Immature natural killer cell (primary cell): Measurements from ENCODE around the gene APLN. TPM values are rescaled to one million over a fixed set of nuclear protein-coding genes. Genes with fewer than 3 reads are reported as not detected.

Experiments
- DNase-seq, 3 donors: peaks; one replicate each; pipeline ENCODE4 v3.0.0; 2022; ENCODE audit warnings: mixed read lengths in 1 of 3
- H3K27ac Mint-ChIP-seq, 6 donors: one replicate each; pipeline ENCODE4 v1.8.0; 2020; ENCODE audit warnings: mixed read lengths in 6 of 6, mild to moderate bottlenecking in 5 of 6, inconsistent platforms in 4 of 6, moderate library complexity in 3 of 6
- H3K27me3 Mint-ChIP-seq, 3 donors: one replicate each; pipeline ENCODE4 v1.8.0; 2020 to 2021; ENCODE audit warnings: low read depth in 3 of 3, mild to moderate bottlenecking in 3 of 3, mixed read lengths in 3 of 3, moderate library complexity in 3 of 3, inconsistent platforms in 1 of 3
- H3K36me3 Mint-ChIP-seq, 3 donors: one replicate each; pipeline ENCODE4 v1.8.0; 2020; ENCODE audit warnings: mixed read lengths in 3 of 3, inconsistent platforms in 2 of 3, mild to moderate bottlenecking in 2 of 3
- H3K4me1 Mint-ChIP-seq, 2 donors: one replicate each; pipeline ENCODE4 v1.8.0; 2020; ENCODE audit warnings: inconsistent platforms in 2 of 2, mild to moderate bottlenecking in 2 of 2, mixed read lengths in 2 of 2, moderate library complexity in 1 of 2
- H3K4me3 Mint-ChIP-seq, 5 donors: one replicate each; pipeline ENCODE4 v1.8.0; 2020; ENCODE audit warnings: mild to moderate bottlenecking in 5 of 5, mixed read lengths in 5 of 5, inconsistent platforms in 3 of 5, moderate library complexity in 3 of 5
- H3K9me3 Mint-ChIP-seq, 6 donors: one replicate each; pipeline ENCODE4 v1.8.0; 2020; ENCODE audit warnings: mild to moderate bottlenecking in 6 of 6, mixed read lengths in 6 of 6, inconsistent platforms in 4 of 6, moderate library complexity in 3 of 6
- polyA plus RNA-seq, 3 donors: library from polyadenylated mRNA; unstranded; fragments of 300-500 nt; fragmentation: Illumina TruSeq; gene quantifications; one replicate each; pipeline ENCODE4 v1.2.3, GENCODE V29; 2021

Gene APLN
- polyA plus RNA-seq, 3 donors from 2014 or later = not detected

DNA sequence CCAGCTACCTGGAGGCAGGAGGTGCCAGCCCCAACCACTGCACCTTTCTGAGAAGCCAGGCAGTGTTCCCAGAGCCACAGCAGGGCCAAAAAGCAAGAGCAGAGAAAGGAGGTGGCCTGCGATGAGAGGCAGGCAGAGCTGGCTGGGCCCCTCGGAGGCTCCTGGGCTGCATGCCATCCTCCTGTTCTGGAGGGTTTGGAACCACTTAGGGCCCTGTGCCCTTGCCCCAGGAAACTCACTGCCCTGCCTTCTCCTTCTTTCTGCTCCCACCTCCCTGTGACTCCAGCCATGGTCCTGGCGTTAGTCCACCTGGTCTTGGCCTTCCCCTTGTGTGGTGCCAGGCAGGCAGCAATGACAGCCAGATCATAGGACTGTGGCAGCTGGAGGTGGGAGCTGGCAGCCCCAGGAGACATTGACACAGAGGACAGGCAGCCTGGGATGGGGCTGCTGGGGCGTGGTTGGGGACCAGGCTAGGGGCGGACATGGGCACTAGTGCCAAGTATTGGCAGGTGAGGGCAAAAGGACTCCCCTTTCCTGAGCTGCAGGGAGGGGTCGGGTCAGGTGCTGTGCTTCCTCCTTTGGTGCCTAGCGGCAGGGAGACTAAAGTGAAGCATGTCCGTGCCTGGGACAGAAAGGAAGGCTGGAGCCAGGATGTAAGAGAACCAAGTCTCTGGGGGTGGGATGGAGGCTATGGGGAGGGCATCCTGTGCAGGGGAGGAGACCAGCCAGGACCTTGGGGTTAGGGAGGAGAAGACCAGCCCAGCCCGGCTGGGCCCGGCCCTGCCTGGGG is 1.4 kb downstream of the APLN start:
- Mint-ChIP-seq H3K36me3 (no peaks in the 10 kb centered on the region), H3K27me3 (peaks cover 7 to 14% (median 9%) of the 10 kb centered on the region in 3 donors), H3K4me1 (peaks cover 0 to 5% of the 10 kb centered on the region in 2 donors), H3K9me3 (no peaks in the 10 kb centered on the region), H3K4me3 (peak overlapping the region in 4 of 5 donors; percentile 53 to 62 (median 54)), H3K27ac (no peak overlapping the region)
- DNase-seq = no peak

DNA sequence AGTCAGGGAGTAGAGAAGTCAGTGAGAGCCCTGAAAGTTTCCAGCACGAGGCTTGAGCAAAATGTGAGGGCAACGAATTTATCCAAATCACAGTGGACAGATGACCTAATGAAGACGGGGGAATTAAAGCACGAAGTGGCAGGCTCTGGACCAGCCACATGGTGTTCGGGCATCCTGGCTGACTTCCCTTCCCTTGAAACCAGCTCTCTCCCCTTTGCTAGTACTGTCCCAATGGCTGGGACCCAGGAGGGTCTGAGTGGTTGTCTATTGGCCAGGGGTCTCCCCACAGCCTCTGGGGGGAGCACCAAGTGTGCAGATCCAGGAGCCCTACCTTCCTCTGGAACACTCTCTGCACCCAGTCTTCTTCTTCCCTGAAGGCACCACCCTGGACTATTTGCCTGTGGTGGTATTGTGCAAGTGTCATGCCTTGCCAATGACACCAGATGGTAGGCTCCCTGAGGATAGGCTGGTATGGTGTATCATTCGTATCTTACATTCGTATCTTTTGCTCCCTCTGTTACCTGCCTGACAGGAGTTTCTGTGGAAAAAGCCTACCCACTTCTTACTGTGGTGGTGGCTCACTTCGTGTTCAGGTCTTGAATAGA is 2.1 kb downstream of the APLN start:
- Mint-ChIP-seq H3K4me3 (peak overlapping the region in 2 of 5 donors; percentile 34 to 54), H3K36me3 (no peaks in the 10 kb centered on the region)

DNA sequence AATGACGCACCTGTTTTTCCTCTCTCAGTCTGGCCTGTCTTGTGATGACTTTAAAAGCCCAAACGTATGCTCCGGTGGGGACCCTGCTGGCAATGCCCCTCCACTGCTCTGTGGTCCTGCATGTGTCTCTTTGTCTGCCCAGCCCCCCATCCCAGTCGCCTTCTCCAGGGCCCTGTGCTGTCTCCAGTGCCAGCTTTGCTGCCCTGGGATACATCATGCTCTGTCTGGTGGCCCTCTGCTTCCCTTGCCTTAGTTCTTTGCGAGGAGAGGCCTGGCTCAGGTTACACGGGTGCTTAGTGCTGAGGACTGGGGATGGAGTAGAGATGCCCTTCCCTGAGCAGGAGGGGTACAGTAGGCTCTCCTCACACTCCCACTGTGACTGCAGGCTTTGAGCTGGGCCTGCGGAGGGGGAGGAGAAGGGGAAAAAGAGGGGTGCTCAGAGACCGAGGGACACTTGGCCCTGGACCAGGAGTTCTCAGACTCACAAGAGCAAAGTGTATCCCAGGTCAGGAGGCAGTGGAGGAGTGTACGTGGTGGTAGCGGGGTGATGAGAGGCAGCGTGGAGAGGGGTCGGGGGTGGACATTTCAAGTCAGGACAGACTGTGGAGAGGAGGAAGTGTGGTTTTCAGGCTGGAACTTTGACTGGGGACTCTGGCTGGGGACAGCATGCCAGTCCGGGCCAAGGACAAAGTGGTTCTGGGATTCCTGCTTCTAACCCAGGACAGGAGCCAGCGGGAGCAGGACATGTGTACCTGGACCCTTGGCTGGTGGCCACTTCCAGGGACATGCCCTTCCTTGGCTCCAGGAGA is 2.8 kb downstream of the APLN start:
- H3K9me3 Mint-ChIP-seq = no peaks in the 10 kb centered on the region
- no peak overlapping the region for H3K27ac Mint-ChIP-seq
- H3K36me3 Mint-ChIP-seq = no peaks in the 10 kb centered on the region
- H3K4me1 Mint-ChIP-seq = peaks cover 0 to 5% of the 10 kb centered on the region in 2 donors
- H3K27me3 Mint-ChIP-seq = peaks cover 10 to 14% (median 14%) of the 10 kb centered on the region in 3 donors
- no peak overlapping the region for H3K4me3 Mint-ChIP-seq
- DNase-seq = no peak

More for the DNA sequence above, 2.1 kb downstream of the APLN start:
- Mint-ChIP-seq H3K27ac (no peak overlapping the region), H3K27me3 (peaks cover 9 to 14% (median 10%) of the 10 kb centered on the region in 3 donors), H3K4me1 (peaks cover 0 to 5% of the 10 kb centered on the region in 2 donors), H3K9me3 (no peaks in the 10 kb centered on the region)
- DNase-seq = no peak

DNA sequence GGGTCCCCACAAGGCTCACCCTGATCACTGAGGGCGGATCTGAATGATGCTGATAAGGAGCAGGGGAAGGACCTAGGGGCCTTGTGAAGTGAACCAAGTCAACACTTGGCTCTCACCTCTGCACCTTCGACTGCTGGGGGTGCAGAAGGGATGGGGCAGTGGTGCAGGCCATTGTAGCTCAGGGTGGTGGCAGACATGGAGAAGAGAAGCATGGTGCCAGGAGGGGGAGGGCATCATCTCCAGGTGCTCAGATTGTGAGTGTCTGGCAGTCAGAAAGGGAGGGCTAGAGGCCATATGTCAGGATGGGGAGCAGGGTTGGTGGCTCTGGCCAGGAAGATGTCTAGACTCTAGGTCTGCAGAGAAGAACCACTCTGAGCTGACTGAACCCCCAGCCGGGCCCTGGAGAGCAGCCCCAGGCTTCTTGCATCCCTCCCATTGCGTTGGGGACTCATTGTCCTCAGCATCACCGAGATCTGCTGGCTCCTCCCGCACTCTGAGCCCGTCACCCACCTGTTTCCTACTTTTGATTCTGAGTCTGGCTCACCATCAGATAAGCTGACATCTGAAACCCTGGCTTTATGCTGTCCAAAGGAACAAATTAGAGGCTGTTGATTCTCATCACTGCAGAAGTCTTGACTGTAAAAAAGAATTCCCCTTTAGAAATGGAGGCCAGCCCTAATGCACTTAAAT is 3.8 kb downstream of the APLN start:
- H3K36me3 Mint-ChIP-seq = no peaks in the 10 kb centered on the region
- H3K9me3 Mint-ChIP-seq = no peaks in the 10 kb centered on the region
- no peak for DNase-seq
- no peak overlapping the region for H3K4me3 Mint-ChIP-seq
- no peak overlapping the region for H3K27ac Mint-ChIP-seq
- H3K4me1 Mint-ChIP-seq = peaks cover 0 to 5% of the 10 kb centered on the region in 2 donors
- H3K27me3 Mint-ChIP-seq = peaks cover 10 to 14% (median 14%) of the 10 kb centered on the region in 3 donors

DNA sequence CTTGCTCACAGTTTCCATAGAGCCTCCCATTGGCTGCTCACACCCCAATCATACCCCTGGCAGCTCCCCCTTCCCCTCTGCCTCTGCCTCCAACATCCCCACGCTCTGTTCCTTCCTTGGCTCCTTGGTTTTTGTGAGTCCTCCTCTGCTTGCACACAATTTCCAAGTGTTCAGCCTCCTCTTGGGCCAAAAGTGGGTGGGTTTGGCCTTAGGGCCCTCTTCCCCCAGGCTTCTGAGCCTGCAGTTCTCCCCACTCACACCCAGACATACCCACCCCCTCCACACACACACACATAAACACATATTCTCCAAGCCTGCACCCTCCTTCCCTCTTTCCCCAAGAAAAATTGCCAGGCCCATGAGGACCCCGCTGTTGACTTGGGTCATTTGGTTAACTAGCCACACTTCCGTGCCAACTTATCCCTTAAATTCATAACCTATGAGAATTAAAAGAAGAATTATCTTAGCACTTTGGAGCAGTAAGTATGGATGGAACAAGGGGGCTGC is 4.5 kb downstream of the APLN start:
- Mint-ChIP-seq H3K27me3 (peaks cover 9 to 11% (median 10%) of the 10 kb centered on the region in 3 donors), H3K36me3 (no peaks in the 10 kb centered on the region), H3K4me1 (peaks cover 0 to 3% of the 10 kb centered on the region in 2 donors), H3K9me3 (no peaks in the 10 kb centered on the region), H3K27ac (peak overlapping the region in 1 of 6 donors; percentile 13), H3K4me3 (no peak overlapping the region)
- no peak for DNase-seq

DNA sequence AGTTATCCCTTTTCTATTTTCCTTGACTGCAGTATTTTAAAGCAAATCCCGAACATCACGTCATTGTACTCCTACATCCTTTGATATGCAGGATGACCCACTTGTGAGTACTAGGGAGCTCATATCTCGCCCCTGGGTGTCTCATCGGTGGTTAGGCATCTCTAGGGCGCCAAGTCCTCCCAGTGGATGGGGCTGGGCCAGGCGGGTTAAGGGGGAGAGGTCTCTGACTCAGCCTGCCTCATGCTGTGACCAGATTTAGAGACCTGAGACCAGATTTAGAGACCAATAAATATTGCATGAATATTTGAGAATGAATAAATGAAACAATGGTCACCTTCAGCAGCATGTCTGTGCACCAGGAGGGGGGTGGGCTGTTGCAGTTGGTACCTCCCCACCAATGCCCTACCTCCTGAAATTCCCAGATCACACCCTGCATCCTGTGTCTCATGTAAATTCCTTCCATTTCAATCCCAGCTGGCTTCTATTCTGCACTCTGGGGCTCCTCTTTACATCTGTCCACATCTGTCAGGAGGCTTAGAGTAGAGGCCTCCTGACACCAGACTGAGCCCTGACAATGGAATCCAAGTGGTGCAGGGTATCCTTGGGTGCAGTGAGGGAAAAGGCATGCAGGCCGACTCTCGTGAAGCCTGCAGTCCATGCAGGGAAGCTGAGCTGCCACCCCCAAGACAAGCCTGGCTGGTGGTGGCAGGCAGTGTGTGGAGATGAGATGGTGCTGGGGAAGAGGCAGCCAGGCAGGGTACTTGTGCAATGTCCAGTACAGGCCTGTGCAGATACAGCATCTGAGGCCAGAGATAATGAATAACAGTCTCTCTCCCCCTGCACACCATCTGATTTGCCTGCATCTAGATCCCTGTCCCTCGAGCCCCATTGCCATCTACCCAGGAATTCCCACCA is 5.2 kb downstream of the APLN start:
- H3K27me3 Mint-ChIP-seq = peaks cover 10 to 13% (median 12%) of the 10 kb centered on the region in 3 donors
- no peak for DNase-seq
- no peaks in the 10 kb centered on the region for H3K9me3 Mint-ChIP-seq
- H3K36me3 Mint-ChIP-seq = no peaks in the 10 kb centered on the region
- H3K27ac Mint-ChIP-seq = no peak overlapping the region
- no peak overlapping the region for H3K4me3 Mint-ChIP-seq
- H3K4me1 Mint-ChIP-seq = peaks cover 0 to 3% of the 10 kb centered on the region in 2 donors

DNA sequence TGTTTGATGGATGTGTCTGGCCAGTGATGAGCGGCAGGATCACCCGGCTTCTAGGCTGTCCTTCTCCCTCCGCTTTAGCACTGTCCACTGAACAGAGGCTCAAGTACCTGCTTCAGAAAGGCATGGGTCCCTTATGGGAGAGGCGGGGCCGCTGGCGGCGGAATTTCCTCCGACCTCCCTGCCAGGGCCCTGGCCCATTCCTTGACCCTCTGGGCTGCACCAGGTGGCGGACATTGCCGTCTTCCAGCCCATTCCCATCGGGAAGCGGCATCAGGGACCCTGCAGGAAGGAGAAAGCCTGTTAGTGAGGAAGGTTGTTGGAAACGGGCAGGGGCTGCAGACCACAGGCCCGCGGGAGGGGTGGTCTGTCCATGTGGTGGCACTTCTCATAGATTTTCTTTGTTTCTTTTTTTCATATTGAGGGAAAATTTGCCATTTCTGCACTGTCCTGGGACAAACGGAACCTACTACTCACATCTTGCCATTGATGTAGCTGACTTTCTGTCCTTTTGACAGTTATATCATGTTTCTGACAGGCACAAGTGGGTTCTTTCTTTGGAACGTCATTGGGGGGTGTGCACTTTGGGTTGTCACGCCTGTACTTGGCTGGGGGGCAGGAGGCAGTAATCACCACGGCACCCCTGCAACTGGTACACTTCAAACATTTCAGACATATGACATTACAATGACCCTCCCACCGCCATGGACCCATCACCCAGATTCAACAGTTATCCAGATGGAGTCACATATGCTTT is 6.1 kb downstream of the APLN start:
- Mint-ChIP-seq H3K9me3 (no peaks in the 10 kb centered on the region), H3K27ac (no peak overlapping the region), H3K36me3 (no peaks in the 10 kb centered on the region), H3K4me1 (peaks cover 0 to 3% of the 10 kb centered on the region in 2 donors), H3K4me3 (no peak overlapping the region), H3K27me3 (peaks cover 10 to 13% (median 12%) of the 10 kb centered on the region in 3 donors)
- no peak for DNase-seq

DNA sequence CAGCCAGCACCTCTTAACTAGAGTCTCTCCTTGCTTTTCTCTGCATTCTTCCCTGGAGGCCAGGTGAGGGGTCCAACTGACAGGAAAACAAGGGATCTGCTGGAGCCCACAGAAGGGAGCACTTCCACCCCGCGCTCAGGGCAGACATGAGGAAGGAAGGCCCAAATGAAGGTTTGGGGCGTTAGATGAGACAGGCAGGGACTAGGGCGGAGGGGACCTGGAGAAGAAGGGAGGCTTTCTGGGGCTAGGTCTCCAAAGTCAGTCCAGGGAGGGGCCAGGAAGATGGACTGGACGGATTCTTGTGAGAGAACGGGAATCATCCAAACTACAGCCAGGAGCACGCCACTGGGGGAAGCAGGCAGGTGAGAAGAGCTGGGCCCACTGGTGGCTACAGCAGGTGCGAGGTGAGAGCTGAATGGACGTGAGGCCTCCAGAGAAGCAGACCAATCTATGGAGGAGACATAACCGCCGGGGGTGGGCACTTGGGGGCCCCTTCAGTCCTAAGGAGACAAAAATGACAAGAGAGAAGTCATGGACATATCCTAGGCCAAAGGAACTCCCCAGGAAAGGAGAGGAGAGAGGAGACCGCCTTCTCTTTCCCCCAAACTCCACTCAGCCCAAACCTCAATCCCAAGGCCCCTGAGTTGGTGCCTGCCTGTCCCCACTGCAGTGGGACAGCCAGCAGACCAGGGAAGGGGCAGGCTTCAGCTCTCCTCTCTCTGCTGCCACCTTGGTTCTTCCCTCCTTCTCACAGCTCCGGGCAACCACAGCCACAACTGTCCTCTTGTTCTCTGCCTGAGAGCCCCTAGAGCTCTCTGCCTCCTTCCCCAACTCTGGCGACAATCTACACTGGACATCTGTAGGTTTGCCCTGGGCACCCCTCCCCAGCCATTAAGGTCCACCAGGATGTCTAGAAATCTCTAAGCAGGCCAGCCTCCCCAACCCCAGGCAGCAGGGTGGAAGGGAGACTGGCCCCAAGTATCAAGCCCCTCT is 7.0 kb downstream of the APLN start:
- H3K9me3 Mint-ChIP-seq = no peaks in the 10 kb centered on the region
- H3K27ac Mint-ChIP-seq = no peak overlapping the region
- H3K27me3 Mint-ChIP-seq = peaks cover 8 to 11% (median 9%) of the 10 kb centered on the region in 3 donors
- DNase-seq = no peak
- H3K4me1 Mint-ChIP-seq = no peaks in the 10 kb centered on the region
- no peak overlapping the region for H3K4me3 Mint-ChIP-seq
- H3K36me3 Mint-ChIP-seq = no peaks in the 10 kb centered on the region

DNA sequence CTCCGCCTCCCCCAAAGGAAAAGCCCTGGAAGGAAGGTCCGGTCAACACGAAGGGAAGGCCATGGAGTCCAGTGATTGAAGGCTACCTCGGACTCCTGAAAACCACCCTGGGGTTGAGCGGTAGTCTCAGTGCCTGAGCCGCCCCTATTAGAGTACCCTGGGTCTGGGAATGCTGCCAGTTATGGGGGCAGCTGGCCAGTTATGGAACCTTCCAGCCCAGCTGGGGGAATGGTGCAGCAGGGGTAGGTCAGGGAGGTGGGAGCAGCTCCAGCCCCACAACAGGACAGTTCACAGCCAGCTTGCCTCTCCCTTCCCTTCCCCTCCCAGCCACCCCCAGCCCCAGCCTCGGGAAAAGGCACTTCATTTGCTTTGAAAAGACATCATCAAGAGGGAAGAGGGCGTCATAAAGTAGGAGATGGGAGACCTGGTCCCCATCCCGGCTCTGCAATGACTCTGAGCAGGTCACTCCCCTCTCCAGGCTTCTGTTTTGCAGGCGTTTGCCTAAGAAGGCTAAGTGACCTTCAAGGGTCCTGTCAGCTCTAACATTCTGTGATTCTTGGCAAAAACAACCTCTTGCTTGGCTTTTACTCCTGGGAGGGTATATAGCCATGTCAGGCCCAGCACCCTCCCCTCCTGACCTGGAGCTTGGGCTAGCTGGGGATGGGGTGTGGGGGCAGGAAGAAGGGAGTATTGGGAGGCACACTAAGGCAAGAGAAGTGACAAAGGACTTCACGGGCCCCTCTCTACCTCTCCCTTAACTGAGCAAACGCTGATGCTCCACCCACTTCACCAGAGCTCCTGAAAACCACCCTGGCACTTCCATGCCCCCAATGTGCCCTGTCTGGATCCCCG is 8.0 kb downstream of the APLN start:
- H3K27me3 Mint-ChIP-seq = peaks cover 5 to 12% (median 11%) of the 10 kb centered on the region in 3 donors
- H3K9me3 Mint-ChIP-seq = no peaks in the 10 kb centered on the region
- H3K4me1 Mint-ChIP-seq = peaks cover 0 to 2% of the 10 kb centered on the region in 2 donors
- H3K36me3 Mint-ChIP-seq = no peaks in the 10 kb centered on the region
- no peak overlapping the region for H3K4me3 Mint-ChIP-seq
- H3K27ac Mint-ChIP-seq = no peak overlapping the region
- DNase-seq = no peak

DNA sequence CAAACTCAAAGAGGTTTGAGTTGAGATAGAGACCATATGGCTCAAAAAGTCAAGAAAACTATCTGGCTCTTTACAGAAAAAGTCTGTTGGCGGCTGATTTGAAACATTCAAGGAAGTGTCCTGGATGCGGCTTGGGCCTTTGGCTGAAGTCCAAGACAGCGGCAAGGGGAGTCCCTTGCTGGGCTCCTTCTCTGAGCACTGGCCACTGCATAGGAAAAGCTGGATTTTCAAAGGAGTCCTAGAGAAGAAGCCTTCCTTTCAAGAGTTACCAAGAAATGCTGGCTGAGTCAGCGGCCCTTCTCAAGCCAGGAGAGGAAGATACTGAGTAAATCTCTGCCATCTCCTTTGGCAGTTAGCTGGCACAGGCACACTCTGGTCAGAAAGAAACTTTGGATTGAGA is 12.1 kb downstream of the APLN start:
- Mint-ChIP-seq H3K9me3 (no peaks in the 10 kb centered on the region), H3K4me3 (no peak overlapping the region), H3K27me3 (peaks cover 3 to 12% (median 4%) of the 10 kb centered on the region in 3 donors), H3K27ac (no peak overlapping the region), H3K36me3 (no peaks in the 10 kb centered on the region), H3K4me1 (peaks cover 2 to 6% of the 10 kb centered on the region in 2 donors)
- DNase-seq = no peak
